ENCODE data around the gene KRTAP10-12. TPM values are rescaled to one million over a fixed set of nuclear protein-coding genes. Genes with fewer than 3 reads are reported as not detected.

Gene KRTAP10-12
- total and polyA plus RNA-seq, 2 of the 4 experiments (the other 2 are of a cell fraction): not detected

- H2AFZ ChIP-seq (replicated peaks; ENCODE audit: low read length, poor library complexity): no peak overlapping the region
- no peaks in the 10 kb centered on the region for H3K9me1 ChIP-seq (ENCODE audit: insufficient read depth, low read length)
- no peak overlapping the region for H2BK120ac ChIP-seq (ENCODE audit: low read depth, low read length)
- dilution Hi-C loops (cut with HindIII; ENCODE audit: low sequenced_read_pairs, unreplicated experiment) (no loop called here), intact Hi-C loops (cut with micrococcal nuclease) (loop anchor here (10.0 kb wide), 1 partner anchor 58 kb away; the partner anchor contains the start of genes KRTAP12-3 and KRTAP12-4), in situ Hi-C loops (cut with MboI; ENCODE audit: low sequenced_read_pairs) (no loop called here)
- no TSS peak for BruUV-seq (replicated peaks)
- no peak overlapping the region for H3K27ac ChIP-seq (ENCODE audit: insufficient read depth, low read length)
- no peak overlapping the region for H3K4me2 ChIP-seq (ENCODE audit: low read depth, low read length)
- no peak overlapping the region for H3K23ac ChIP-seq (ENCODE audit: low read depth, low read length)
- H3K4me3 ChIP-seq (ENCODE audit: insufficient read depth, low read depth, low read length): no peak overlapping the region
- ChIA-PET CTCF (no interaction called here), POLR2A (ENCODE audit: unreplicated experiment) (no interaction called here)
- WGBS, 2 experiments (ENCODE audit: extremely low coverage in 2 of 2, insufficient read length in 1 of 2): 0% methylated on average over 1 of the region's 22 CpGs; no CpG with 5 or more reads in 1 of the 2 experiments
- H3K18ac ChIP-seq (ENCODE audit: low read depth, low read length): no peak overlapping the region
- DNase-seq (no peak), ATAC-seq (ENCODE audit: low read depth) (no peak)
- H3K14ac ChIP-seq (replicated peaks; ENCODE audit: low read depth, low read length): no peak overlapping the region
- no peak overlapping the region for H3K9ac ChIP-seq (ENCODE audit: low read depth, low read length)
- no peak overlapping the region for H4K8ac ChIP-seq (ENCODE audit: low read depth in 2 of 2, low read length in 2 of 2)
- TF ChIP-seq NFE2L2 (IDR thresholded peaks at IDR 0.05; ENCODE audit: low read depth, low read length): no peak
- H2BK15ac ChIP-seq (ENCODE audit: low read depth, low read length): no peak overlapping the region
- H2BK5ac ChIP-seq (ENCODE audit: low read depth, low read length, poor library complexity, severe bottlenecking): no peak overlapping the region
- no peaks in the 10 kb centered on the region for H3K9me3 ChIP-seq (ENCODE audit: control insufficient read depth, insufficient read depth, low read length)
- H2AK5ac ChIP-seq (ENCODE audit: low read depth, low read length): no peak overlapping the region
- H3K56ac ChIP-seq (ENCODE audit: extremely low read depth, insufficient read depth, low read length): no peak overlapping the region
- H3K79me1 ChIP-seq (ENCODE audit: low read depth in 1 of 2, low read length in 2 of 2): no peaks in the 10 kb centered on the region
- no peak overlapping the region for H4K5ac ChIP-seq (ENCODE audit: low read depth, low read length)
- H3K36me3 ChIP-seq (ENCODE audit: control insufficient read depth, insufficient read depth, low read length): no peaks in the 10 kb centered on the region
- H3K4ac ChIP-seq (ENCODE audit: low read depth, low read length): no peak overlapping the region
- no peak overlapping the region for H4K91ac ChIP-seq (ENCODE audit: insufficient read depth, low read depth, low read length)
- peaks cover 76% of the 10 kb centered on the region for H3K27me3 ChIP-seq (ENCODE audit: control insufficient read depth, insufficient read depth, low read length)
- H2BK20ac ChIP-seq (ENCODE audit: low read depth, low read length): no peak overlapping the region
- no peak overlapping the region for H2AK9ac ChIP-seq (replicated peaks; ENCODE audit: low read depth, low read length, poor library complexity)
- no peaks in the 10 kb centered on the region for H4K20me1 ChIP-seq (ENCODE audit: insufficient read depth, low read length)
- peaks cover 1% of the 10 kb centered on the region; the same call in 1 of the 2 replicates for H3K4me1 ChIP-seq (ENCODE audit: control insufficient read depth, insufficient read depth, low read length)
These were observed 15.4 kb downstream of the KRTAP10-12 start for GRCh38 chr21:44712203-44713028.
